Osteoblast (primary cell): ENCODE measurements around the gene PRCP. TPM values are rescaled to one million over a fixed set of nuclear protein-coding genes. Genes with fewer than 3 reads are reported as not detected.
A peak's percentile ranks its signal among the peaks of the same experiment; 100 is the strongest.

Experiments used
- DNase-seq: peaks from one replicate; pipeline ENCODE4 v3.0.0; 2011; ENCODE audit warnings: low spot score, mixed read lengths; ENCODE audit not compliant: insufficient read length; ENCODE audit errors: missing footprints
- H2AFZ ChIP-seq: 2 replicates; pipeline ENCODE4 v1.6.0; 2011; ENCODE audit warnings: mild to moderate bottlenecking, low read length
- H3K27ac ChIP-seq: 2 replicates; pipeline ENCODE4 v1.5.1; 2011; ENCODE audit warnings: mild to moderate bottlenecking, low read depth, low read length, moderate library complexity
- H3K27me3 ChIP-seq: 2 replicates; pipeline ENCODE4 v1.6.0; 2012; ENCODE audit warnings: mild to moderate bottlenecking, control low read depth, inconsistent platforms, low read length, moderate library complexity; ENCODE audit not compliant: insufficient read depth
- H3K36me3 ChIP-seq: 2 replicates; pipeline ENCODE4 v1.5.1; 2011; ENCODE audit warnings: mild to moderate bottlenecking, low read length, control low read depth, moderate library complexity; ENCODE audit not compliant: insufficient read depth
- H3K4me1 ChIP-seq: 2 replicates; pipeline ENCODE4 v1.5.1; 2011; ENCODE audit warnings: mild to moderate bottlenecking, low read length, control low read depth, moderate library complexity; ENCODE audit not compliant: insufficient read depth
- H3K4me2 ChIP-seq: 2 replicates; pipeline ENCODE4 v1.6.0; 2011; ENCODE audit warnings: mild to moderate bottlenecking, low read length; ENCODE audit not compliant: insufficient read depth
- H3K4me3 ChIP-seq: fragments of 200-600 bp; sonication (generic); 3 replicates; pipeline ENCODE4 v1.5.1; 2012; ENCODE audit warnings: mild to moderate bottlenecking, low read length, inconsistent platforms; ENCODE audit not compliant: insufficient read depth
- H3K79me2 ChIP-seq: 2 replicates; pipeline ENCODE4 v1.6.0; 2012; ENCODE audit warnings: mild to moderate bottlenecking, low read length, control low read depth, inconsistent platforms; ENCODE audit not compliant: insufficient read depth
- H3K9me3 ChIP-seq: 2 replicates; pipeline ENCODE4 v1.5.1; 2011; ENCODE audit warnings: low read depth, low read length, control low read depth
- H4K20me1 ChIP-seq: 2 replicates; pipeline ENCODE4 v1.6.0; 2012; ENCODE audit warnings: mild to moderate bottlenecking, low read length, control low read depth; ENCODE audit not compliant: insufficient read depth
- CTCF ChIP-seq: IDR thresholded peaks from 2 replicates; pipeline ENCODE4 v1.5.1; 2011; ENCODE audit warnings: mild to moderate bottlenecking, low read depth, low read length, moderate library complexity; ENCODE audit errors: extremely low read depth
- total RNA-seq: library from RNA; depleted of rRNA; stranded (reverse); fragments of >200 nt; gene quantifications from 2 replicates; pipeline ENCODE4 v1.2.3, GENCODE V29; 2012

Gene PRCP
- total RNA-seq, 1 donor, result 52.5 TPM

- H4K20me1 ChIP-seq, result no peaks in the 10 kb centered on the region
- no peaks in the 10 kb centered on the region for H3K9me3 ChIP-seq
- no peak for TF ChIP-seq CTCF
- H3K4me1 ChIP-seq, result no peaks in the 10 kb centered on the region
- no peaks in the 10 kb centered on the region for H3K79me2 ChIP-seq
- DNase-seq, result no peak
- H3K27ac ChIP-seq, result no peak overlapping the region
- no peak overlapping the region for H3K4me2 ChIP-seq
- no peaks in the 10 kb centered on the region for H3K36me3 ChIP-seq
- H3K27me3 ChIP-seq, result no peaks in the 10 kb centered on the region
- no peak overlapping the region for H3K4me3 ChIP-seq
- H2AFZ ChIP-seq, result no peak overlapping the region
Measured at GRCh38 chr11:82845356-82846353, 54.6 kb downstream of the PRCP start.

- Histone ChIP-seq H3K4me3 (no peak overlapping the region), H3K27me3 (no peaks in the 10 kb centered on the region), H3K36me3 (peaks cover 3% of the 10 kb centered on the region), H2AFZ (no peak overlapping the region), H3K9me3 (no peaks in the 10 kb centered on the region), H3K27ac (no peak overlapping the region), H3K4me2 (no peak overlapping the region), H3K79me2 (no peaks in the 10 kb centered on the region), H3K4me1 (no peaks in the 10 kb centered on the region), H4K20me1 (no peaks in the 10 kb centered on the region)
- TF ChIP-seq CTCF, result no peak
- no peak for DNase-seq
Measured at GRCh38 chr11:82843057-82843795, 57.0 kb downstream of the PRCP start.

GRCh38 chr11:82842019-82842418 lies 58.2 kb downstream of the PRCP start:
- no peaks in the 10 kb centered on the region for H3K79me2 ChIP-seq
- no peaks in the 10 kb centered on the region for H3K9me3 ChIP-seq
- H3K27me3 ChIP-seq, result no peaks in the 10 kb centered on the region
- DNase-seq, result peak; percentile 10
- H3K4me3 ChIP-seq, result no peak overlapping the region
- H3K4me1 ChIP-seq, result no peaks in the 10 kb centered on the region
- no peaks in the 10 kb centered on the region for H4K20me1 ChIP-seq
- TF ChIP-seq CTCF, result no peak
- no peak overlapping the region for H3K27ac ChIP-seq
- H3K4me2 ChIP-seq, result no peak overlapping the region
- peaks cover 3% of the 10 kb centered on the region for H3K36me3 ChIP-seq
- H2AFZ ChIP-seq, result no peak overlapping the region

- H3K9me3 ChIP-seq, result no peaks in the 10 kb centered on the region
- DNase-seq, result no peak
- H3K4me3 ChIP-seq, result no peak overlapping the region
- no peak overlapping the region for H3K4me2 ChIP-seq
- H2AFZ ChIP-seq, result no peak overlapping the region
- H3K4me1 ChIP-seq, result no peaks in the 10 kb centered on the region
- no peaks in the 10 kb centered on the region for H3K79me2 ChIP-seq
- H3K36me3 ChIP-seq, result peaks cover 3% of the 10 kb centered on the region
- H4K20me1 ChIP-seq, result no peaks in the 10 kb centered on the region
- no peaks in the 10 kb centered on the region for H3K27me3 ChIP-seq
- no peak overlapping the region for H3K27ac ChIP-seq
- no peak for TF ChIP-seq CTCF
Measured at GRCh38 chr11:82837650-82838049, 62.6 kb downstream of the PRCP start.
